HG03159 (cell line): ENCODE data around the gene PRRX1.

ENCODE experiments used
- ATAC-seq: cut with Tn5 transposase; IDR thresholded peaks from one replicate; pipeline ENCODE4 v1.9.1; 2021; ENCODE audit warnings: mild to moderate bottlenecking, moderate library complexity; ENCODE audit not compliant: unreplicated experiment

PRRX1 gene

GRCh38 chr1:170664093-170664827 is at the start of gene PRRX1:
Gene PRRX1 (plus strand): TSS chr1:170664131. CDS start chr1:170664219, 88 bp downstream.
- no peak for ATAC-seq

GRCh38 chr1:170617591-170618330 is 46.2 kb upstream of the PRRX1 start:
- no peak for ATAC-seq

- no peak for ATAC-seq
Measured at GRCh38 chr1:170618421-170618820, 45.5 kb upstream of the PRRX1 start.

GRCh38 chr1:170619241-170620028 is 44.5 kb upstream of the PRRX1 start:
- no peak for ATAC-seq

- ATAC-seq = no peak
Measured at GRCh38 chr1:170620164-170620563, 43.8 kb upstream of the PRRX1 start.

GRCh38 chr1:170623171-170623570 is 40.8 kb upstream of the PRRX1 start:
- no peak for ATAC-seq

GRCh38 chr1:170624146-170624545 is 39.8 kb upstream of the PRRX1 start:
- no peak for ATAC-seq

GRCh38 chr1:170630977-170631376 is 33.0 kb upstream of the PRRX1 start:
- no peak for ATAC-seq

GRCh38 chr1:170634293-170634692 is 29.6 kb upstream of the PRRX1 start:
- ATAC-seq = no peak

- ATAC-seq = no peak
Measured at GRCh38 chr1:170634824-170635410, 29.0 kb upstream of the PRRX1 start.

- ATAC-seq = no peak
Measured at GRCh38 chr1:170640581-170640980, 23.4 kb upstream of the PRRX1 start.

- no peak for ATAC-seq
Measured at GRCh38 chr1:170657275-170657853, 6.6 kb upstream of the PRRX1 start.

- no peak for ATAC-seq
Measured at GRCh38 chr1:170659399-170660035, 4.4 kb upstream of the PRRX1 start.

GRCh38 chr1:170660281-170660713 is 3.6 kb upstream of the PRRX1 start:
- no peak for ATAC-seq

GRCh38 chr1:170660871-170661645 is 2.9 kb upstream of the PRRX1 start:
- no peak for ATAC-seq

- no peak for ATAC-seq
Measured at GRCh38 chr1:170661646-170662411, 2.1 kb upstream of the PRRX1 start.

- no peak for ATAC-seq
Measured at GRCh38 chr1:170662561-170663403, 1.1 kb upstream of the PRRX1 start.
